ENCODE measurements around the gene BSN.

The BSN gene

GRCh38 chr3:49629866-49630265 lies 75.6 kb downstream of the BSN start:
- DNase-seq = no peak

GRCh38 chr3:49630784-49631183 lies 76.5 kb downstream of the BSN start:
- DNase-seq = no peak

DNA sequence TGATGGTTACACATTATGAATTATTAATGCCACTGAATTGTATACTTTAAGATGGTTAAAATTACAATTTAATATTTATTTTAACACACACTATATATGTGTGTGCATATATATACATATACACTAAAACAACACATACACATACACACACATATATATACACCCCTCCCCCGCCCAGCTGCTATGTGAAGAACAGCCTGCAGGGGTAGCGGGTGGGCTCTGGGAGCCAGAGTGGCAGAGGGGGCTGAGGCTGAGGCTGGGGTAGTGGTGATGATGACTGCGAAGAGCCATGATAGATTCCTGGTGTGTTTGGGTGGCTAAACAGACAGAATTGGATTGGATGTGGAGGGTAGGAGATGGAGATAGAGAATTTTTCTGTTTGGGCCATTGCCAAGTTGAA lies 80.5 kb downstream of the BSN start:
- DNase-seq = no peak

DNA sequence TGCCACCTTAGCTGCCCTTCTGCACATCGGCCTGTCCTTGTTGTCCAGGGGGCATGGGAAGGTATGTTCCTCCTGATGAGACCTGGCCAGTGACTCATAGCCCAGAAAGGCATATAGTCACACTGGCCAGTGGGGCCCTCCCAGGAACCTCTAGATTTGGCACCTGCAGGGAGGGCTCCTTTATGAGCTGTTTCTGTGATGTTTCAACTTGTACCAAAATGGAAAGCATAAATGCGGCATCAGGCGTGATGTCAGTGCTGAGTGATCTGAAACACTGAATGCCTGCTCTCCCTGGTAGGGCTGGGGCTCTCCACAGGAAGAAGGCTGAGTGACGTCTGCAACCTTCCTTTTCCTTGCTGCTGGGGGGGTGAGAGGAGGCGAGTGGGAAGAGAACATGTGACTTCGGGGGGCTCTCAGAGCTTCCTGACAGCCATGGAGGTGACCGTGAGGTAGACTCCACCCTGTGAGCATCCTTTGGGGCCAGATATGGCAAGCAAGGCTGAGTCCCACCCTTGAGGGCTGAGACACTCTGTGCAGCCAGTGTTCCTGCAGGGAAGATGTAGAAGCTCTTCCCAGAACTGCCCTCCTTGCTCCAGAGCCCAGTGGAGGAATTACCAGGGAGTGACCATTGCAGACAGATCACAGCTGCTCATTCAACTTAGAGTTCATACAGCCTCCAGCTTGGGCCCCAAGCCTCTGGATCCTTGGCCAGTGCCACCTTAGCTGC lies 82.8 kb downstream of the BSN start:
- no peak for DNase-seq

DNA sequence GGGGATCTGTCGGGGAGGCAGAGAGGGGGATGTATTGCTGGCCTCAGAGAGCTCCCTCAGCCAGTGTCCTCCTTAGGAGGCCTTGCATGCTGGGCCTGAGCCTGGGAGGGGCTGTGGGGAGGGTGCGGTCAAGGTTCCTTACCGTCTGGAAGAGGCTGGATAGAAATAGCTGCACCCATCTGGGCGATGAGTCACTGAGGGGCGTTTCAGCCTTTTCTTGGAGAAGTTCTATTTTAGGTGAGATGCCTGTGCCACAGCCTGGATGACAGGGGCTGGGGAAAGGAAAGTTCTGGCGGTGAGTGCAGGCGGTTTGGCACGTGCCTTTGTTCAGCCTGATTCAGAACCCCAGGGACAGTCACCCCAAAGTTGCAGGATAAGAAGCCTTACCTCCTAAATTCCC lies 84.2 kb downstream of the BSN start:
- no peak for DNase-seq

- no peak for DNase-seq
Observed at GRCh38 chr3:49639551-49639950, 85.3 kb downstream of the BSN start.

DNA sequence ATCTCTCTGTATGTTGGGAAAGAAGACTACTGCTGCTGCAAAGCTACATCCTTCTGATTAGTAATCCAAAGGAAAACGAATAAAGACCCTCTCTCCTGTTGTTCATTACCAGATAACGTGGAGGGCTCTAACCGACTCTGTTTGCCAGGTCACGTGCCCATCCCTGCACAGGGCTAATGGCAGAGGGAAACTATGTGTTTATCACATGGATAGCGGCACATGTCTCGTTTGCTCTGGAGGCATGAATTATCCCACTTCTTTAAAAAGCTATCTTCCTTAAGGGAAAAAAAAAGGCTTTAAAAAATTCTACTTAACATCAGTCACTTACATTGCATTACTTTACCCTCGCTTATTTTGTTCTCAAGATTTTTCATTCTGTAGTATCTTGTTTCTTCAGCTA lies 87.0 kb downstream of the BSN start:
- no peak for DNase-seq

GRCh38 chr3:49641921-49642707 lies 87.8 kb downstream of the BSN start:
- DNase-seq = no peak

DNA sequence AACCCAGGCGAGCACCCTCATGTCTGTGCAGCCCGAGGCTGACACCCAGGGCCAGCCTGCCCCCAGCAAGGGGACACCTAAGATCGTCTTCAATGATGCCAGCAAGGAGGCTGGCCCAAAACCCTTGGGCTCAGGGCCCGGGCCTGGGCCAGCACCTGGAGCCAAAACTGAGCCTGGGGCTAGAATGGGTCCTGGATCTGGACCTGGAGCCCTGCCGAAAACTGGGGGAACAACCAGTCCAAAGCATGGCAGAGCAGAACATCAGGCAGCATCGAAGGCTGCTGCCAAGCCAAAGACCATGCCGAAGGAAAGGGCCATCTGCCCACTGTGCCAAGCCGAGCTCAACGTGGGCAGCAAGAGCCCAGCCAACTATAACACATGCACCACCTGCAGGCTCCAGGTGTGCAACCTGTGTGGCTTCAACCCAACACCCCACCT lies 88.5 kb downstream of the BSN start:
- no peak for DNase-seq

GRCh38 chr3:49644684-49645083 lies 90.4 kb downstream of the BSN start:
- no peak for DNase-seq

GRCh38 chr3:49646236-49646635 lies 92.0 kb downstream of the BSN start:
- DNase-seq = no peak

GRCh38 chr3:49647741-49648140 lies 93.5 kb downstream of the BSN start:
- no peak for DNase-seq

GRCh38 chr3:49648354-49649019 lies 94.2 kb downstream of the BSN start:
- no peak for DNase-seq

DNA sequence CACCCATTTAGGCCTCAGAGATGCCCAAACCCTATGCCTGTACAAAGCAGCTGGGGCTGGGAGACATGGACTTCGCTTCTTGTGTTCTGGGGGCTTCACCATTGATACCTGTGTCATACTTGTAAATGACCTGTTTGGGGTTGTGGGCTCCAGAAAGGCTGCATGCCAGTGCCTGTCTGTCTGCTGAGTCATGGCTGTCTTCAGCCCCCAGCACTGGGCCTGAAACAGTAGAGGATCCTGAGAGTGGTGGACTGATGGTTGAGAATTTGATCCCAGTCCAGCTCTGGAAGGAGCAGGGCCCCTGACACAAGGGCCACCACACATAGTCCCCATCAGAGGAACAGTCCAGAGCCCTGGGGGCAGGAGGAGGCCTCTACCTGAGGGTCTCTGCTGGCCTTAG lies 95.3 kb downstream of the BSN start:
- no peak for DNase-seq

GRCh38 chr3:49650177-49650576 lies 95.9 kb downstream of the BSN start:
- DNase-seq = no peak

GRCh38 chr3:49650637-49651036 lies 96.4 kb downstream of the BSN start:
- no peak for DNase-seq

DNA sequence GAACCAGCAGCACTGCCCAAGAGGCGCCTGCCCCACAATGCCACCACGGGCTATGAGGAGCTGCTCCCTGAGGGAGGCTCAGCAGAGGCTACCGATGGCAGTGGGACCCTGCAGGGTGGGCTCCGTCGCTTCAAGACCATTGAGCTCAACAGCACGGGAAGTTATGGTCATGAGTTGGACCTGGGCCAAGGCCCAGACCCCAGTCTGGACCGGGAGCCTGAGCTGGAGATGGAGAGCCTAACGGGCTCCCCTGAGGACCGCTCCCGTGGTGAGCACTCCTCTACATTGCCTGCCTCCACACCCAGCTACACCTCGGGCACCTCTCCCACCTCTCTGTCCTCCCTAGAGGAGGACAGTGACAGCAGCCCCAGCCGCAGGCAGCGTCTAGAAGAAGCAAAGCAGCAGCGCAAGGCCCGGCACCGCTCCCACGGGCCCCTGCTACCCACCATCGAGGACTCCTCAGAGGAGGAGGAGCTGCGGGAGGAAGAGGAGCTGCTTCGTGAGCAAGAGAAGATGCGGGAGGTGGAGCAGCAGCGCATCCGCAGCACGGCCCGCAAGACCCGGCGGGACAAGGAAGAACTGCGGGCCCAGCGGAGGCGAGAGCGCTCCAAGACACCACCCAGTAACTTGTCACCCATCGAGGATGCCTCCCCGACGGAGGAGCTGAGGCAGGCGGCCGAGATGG lies 98.1 kb downstream of the BSN start:
- DNase-seq = no peak

DNA sequence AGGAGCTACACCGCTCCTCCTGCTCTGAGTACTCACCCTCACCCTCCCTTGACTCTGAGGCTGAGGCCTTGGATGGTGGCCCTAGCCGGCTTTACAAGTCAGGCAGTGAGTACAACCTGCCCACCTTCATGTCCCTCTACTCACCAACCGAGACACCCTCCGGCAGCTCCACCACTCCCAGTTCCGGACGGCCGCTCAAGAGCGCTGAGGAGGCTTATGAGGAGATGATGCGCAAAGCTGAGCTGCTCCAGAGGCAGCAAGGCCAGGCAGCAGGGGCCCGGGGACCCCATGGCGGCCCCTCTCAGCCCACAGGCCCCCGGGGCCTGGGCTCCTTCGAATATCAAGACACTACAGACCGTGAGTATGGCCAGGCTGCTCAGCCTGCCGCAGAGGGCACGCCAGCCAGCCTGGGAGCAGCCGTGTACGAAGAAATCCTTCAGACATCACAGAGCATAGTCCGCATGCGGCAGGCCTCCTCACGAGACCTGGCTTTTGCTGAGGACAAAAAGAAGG lies 98.7 kb downstream of the BSN start:
- DNase-seq = no peak

GRCh38 chr3:49653621-49654020 lies 99.3 kb downstream of the BSN start:
- DNase-seq = no peak

- no peak for DNase-seq
Observed at GRCh38 chr3:49654176-49654825, 100.0 kb downstream of the BSN start.

DNA sequence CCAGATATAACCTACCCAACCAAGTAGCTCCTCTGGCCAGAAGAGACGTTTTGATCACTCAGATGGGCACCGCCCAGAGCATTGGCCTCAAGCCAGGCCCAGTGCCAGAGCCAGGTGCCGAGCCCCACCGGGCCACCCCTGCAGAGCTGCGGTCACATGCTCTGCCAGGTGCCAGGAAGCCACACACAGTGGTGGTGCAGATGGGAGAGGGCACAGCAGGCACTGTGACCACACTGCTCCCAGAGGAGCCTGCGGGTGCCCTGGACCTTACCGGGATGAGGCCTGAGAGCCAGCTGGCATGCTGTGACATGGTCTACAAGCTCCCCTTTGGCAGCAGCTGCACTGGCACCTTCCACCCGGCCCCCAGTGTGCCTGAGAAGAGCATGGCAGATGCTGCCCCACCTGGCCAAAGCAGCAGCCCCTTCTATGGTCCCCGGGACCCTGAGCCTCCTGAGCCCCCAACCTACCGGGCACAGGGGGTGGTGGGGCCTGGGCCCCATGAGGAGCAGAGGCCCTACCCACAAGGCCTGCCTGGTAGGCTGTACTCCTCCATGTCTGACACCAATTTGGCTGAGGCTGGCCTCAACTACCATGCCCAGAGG lies 100.8 kb downstream of the BSN start:
- no peak for DNase-seq

GRCh38 chr3:49655731-49656285 lies 101.5 kb downstream of the BSN start:
- DNase-seq = no peak

All from NCI-H526 treated with DMSO at 0.1 percent for 48 hours (cell line).